Hypothalamus (tissue), 51 donors: ENCODE results near the gene ASIC2.

ENCODE experiments used
- DNase-seq, 51 donors: peaks; one replicate each; lab custom pipeline; 2025; lab: John Stamatoyannopoulos, UW

Gene ASIC2

DNA sequence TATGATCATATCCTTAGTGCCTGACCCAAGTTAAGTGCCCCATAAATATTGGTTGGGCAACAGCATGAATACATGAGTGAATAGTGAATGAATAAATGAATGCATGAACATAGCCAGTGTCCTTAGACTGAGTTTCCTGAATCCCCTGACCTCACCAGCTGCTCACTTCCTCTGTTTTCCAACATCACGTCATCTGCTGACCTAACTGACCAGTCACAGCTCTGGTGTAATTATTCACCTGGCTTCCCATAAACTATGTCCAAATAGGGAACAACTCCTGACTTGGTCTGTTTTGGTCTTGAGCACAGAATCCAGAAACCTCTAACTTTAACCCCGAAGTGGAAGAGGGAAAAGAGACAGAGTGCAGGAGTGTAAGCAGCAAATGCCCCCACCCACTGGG, 83.4 kb downstream of the ASIC2 start:
- no peak for DNase-seq

DNA sequence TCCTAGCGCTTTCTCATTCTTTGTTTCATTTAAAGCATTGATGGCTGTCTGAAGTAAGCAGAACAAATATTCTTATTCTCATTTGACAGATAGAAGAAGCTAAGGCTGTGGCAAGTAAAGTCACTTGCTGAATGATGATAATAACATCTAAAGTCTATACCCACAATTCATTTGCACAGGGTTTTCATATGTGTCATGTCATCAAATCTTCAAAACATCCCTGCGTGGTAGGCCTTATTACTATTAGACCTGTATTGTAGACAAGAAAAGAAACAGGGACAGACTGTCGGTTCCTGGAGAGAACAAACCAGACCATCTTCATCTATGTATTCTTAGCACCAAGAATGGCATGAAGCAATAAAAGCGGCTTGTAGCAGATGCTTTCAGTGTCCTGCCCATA, 85.9 kb downstream of the ASIC2 start:
- DNase-seq: no peak

GRCh38 chr17:33205552-33205951, 87.5 kb downstream of the ASIC2 start:
- no peak for DNase-seq

DNA sequence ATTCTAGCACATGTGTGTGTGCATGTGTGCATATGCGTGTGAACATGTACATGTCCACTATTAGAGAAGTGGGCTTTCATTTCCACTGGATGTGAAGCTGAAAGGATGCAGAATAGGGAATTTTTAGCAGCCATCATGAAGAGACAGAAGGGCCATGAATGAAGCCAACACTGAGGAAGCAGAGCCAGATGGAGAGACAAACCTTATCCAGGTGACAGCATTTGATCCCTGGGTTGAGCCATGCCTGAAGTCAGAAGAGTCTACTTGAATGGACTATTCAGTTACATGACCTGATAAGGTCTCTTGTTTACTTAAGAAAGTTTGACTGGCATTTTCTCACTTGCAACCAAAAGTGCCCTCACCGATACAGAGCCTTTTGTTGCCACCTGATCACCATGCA, 88.4 kb downstream of the ASIC2 start:
- no peak for DNase-seq

DNA sequence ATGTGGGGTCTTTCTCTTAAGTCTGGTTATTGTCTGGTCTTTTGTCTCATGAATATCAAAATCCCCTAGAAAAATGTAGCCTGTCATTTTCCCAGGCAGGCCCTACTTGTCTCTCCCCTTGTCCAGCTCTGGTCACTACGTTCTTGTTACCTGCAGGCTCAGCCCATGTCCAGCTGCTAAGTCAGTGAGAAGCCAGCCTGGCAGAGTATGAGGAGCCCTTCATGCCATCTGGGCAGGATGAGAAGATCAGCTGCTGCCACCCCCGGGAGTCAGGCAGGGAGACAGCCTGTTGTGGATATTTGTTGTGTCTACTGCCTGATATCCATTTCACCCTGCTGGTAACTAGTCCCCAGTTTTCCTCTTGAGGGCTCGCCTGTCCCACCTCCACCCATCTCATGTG, 88.9 kb downstream of the ASIC2 start:
- no peak for DNase-seq

GRCh38 chr17:33202796-33203495, 90.1 kb downstream of the ASIC2 start:
- DNase-seq: no peak

DNA sequence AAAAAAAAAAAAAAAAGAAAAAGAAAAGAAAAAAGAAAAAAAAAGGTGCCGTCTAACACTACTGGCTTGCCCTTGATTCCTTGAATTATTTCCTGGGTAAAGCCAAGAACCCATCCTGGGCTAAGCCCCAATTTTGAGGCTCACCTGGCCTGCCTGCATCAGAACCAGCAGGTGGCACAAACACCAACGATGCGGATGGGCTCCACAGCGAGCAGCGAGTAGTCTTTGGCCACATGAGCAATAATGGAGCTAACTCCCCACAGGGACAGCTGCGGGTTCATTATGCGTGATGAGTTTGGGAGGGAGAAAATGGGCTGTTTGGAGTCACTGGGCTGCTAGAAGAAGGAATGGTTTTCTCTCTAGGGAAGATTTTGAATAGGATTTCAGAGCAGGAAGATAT, 91.1 kb downstream of the ASIC2 start:
- DNase-seq: no peak

DNA sequence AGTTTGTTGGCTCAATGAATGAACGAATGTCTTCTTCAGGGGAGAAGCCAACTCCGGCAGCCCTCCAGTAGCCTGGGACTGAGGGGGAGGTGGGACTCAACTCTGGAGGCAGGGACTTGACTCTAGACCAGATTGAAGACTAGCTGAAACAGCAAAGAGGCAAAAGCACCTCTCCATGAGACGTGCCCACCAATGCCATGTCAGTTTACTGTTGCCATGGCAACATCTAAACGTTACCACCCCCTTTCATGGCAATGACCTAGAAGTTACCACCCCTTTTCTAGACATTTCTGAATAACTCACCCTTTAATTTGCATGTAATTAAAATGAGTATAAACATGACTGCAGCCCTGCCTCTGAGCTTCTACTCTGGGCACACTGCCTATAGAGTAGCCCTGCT, 91.8 kb downstream of the ASIC2 start:
- DNase-seq: no peak

- DNase-seq: no peak
Observed at GRCh38 chr17:33200587-33200986, 92.5 kb downstream of the ASIC2 start.

DNA sequence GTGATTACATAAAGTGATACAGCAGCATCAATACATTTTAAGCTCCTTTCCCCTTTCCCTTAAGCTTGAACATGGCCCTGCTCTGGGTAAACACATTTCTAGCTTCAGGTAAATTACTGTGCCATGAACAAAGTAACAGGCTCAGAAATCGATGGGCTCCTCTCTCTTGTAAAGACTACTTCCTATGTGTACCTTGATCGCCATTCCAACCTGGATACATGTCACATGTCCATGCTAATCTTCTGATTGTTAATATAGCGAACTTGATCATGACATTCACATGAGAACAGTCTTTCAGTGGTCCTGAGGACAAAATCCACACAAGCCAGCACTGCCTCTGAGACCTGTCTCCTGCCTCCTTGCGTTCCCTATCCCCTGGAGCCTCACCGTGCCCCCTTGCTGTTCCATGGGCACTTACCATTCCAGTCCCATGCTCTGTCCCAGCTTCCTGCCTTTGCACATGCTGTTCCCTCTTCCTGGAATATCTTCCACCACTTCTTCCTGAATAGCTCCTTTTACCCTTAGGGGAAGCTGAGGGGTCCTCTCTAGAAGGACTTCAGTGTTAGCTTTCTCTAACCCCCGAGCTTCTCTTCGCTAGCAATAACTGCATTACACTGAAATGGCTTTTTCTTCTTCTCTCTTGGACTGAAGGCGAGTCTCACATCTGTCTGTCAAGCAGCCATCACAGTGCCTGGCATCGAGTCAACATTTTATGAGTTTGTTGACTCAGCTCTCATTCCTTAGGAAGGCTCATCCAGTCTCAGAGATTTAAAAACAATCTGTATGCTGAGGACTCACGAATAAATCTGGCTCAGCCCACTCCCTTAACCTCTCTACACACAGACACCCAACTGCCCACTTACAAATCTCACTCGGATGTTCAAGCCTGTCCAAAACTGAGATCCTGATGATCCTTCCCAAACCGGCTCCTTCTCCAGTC, 93.3 kb downstream of the ASIC2 start:
- no peak for DNase-seq

- no peak for DNase-seq
Observed at GRCh38 chr17:33198954-33199353, 94.1 kb downstream of the ASIC2 start.

GRCh38 chr17:33197342-33197741, 95.8 kb downstream of the ASIC2 start:
- no peak for DNase-seq

GRCh38 chr17:33196883-33197282, 96.2 kb downstream of the ASIC2 start:
- no peak for DNase-seq

DNA sequence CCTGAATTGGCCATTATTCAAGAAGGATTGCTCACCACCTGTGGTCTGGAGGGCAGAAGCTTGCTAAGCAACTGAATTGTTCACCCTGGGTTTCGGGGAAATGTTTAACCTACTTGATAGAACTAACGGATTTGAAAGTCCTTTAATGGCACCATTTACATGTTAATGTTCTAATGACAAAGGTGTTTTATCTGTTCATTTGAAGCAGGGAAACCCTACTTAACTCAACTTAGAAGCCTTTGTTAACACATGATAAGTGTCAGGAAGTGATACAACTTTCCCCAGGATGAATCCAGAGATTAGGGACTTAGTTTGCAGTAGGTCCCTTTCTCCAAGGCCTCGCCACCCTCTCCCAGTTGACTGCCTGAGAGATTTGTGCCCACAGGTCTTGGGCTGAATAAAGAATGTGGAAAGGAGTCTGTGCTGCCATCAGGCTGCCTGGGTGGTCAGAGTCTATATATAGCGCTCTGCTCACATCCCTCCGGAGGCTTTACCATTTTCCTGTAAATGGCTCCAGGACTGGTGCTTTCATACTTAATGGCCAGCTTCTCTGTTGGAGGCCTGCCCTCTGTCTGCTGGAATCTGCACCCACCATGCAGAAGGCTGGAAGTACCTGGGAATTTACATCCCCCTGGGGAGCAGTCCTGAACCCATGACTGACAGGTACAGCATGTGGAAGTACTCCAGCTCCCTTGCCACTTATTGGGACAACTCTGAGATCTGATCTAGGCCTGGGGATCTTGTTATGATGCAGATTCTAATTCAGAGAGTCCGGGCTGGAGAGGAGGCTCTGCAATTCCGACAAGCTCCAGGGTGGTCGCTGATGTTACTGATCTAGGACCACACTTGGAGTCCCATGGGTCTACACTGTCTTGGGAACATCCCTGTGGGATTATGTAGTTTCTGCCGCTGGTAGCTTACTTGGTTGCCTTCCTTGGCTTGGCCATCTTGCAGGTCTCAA, 99.9 kb downstream of the ASIC2 start:
- DNase-seq: no peak

DNA sequence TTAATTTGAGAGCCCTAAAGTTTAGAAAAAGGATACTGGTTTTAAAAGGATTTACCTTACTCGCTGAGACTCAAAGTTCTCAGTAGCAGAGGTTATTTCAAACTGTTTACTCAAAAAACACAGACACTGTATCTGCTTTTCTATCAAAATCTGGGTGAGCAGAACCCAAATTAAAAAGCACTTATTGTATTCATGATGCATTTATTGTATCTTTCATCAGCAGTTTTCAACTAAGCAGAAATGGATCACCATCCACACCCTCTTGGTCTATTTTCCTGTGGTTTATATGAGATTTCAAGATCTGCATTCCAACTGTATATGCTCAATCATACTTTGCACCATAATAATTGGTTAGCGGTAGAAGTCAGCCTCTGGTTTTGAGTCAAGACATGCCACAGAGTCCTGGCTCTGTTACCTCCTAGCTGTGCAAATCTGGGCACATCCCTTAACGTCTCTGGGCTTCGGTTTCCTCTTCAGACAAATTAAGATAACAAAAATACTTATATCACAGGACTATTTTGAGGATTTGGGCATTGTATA, 109.5 kb downstream of the ASIC2 start:
- no peak for DNase-seq

DNA sequence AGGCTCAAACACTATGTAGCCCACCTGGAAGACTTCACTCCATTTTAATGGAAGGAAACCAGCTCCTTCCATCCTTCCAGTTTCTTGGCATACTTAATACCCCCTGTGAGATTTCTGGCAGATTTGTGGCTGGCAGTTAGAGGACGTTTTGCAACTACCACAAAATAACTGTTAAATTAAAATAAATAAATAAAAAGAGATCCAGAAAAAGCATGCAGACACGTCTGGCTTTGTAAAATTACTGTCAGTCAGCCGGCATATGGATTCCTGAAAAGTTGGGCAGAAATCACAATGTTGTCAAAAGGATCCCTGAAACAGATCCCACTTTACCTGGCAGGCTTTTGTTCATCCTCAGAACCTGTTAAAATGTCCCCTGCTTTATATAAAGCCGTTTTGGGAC, 113.9 kb downstream of the ASIC2 start:
- DNase-seq: no peak

DNA sequence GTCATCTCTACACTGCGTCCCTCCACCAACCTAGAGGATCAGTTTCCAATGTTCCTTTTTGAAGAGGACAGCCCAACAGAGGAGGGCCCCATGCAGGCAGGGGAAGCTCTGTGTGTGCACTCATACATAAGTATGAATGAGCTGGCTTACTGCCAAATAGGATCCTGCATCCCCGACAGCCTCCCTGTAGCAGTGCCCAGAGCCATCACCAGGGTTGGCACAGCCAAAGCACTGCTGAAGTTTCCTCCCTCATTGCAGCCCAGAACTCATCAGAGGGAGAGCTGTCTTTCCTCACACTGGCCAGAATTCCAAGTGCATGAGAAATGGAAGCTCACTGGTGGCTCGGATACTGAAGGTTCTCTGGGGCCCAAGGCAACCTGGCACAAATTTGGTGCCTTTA, 114.4 kb downstream of the ASIC2 start:
- DNase-seq: no peak

DNA sequence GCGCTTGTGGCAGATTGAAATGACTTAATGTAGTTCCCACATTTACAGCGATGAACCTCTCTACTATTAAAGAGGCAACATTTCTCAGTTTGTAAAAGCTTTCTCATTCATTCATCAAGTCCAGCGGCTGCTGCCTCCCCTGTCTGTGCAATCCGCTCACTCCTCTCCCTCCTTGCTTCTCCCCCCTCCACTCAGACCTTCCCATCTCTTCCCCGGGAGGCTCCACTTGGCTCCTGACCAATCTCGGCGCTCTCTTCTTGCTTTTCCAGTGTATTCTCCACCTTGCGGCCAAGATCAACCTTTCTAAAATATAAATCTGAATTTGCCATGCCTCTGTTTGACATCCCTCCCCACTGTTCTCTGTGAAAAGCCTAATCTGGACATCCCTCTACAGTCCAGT, 117.5 kb downstream of the ASIC2 start:
- peak in 1 of 51 donors; percentile 5 for DNase-seq

- DNase-seq: no peak
Observed at GRCh38 chr17:33171931-33172330, 121.2 kb downstream of the ASIC2 start.

DNA sequence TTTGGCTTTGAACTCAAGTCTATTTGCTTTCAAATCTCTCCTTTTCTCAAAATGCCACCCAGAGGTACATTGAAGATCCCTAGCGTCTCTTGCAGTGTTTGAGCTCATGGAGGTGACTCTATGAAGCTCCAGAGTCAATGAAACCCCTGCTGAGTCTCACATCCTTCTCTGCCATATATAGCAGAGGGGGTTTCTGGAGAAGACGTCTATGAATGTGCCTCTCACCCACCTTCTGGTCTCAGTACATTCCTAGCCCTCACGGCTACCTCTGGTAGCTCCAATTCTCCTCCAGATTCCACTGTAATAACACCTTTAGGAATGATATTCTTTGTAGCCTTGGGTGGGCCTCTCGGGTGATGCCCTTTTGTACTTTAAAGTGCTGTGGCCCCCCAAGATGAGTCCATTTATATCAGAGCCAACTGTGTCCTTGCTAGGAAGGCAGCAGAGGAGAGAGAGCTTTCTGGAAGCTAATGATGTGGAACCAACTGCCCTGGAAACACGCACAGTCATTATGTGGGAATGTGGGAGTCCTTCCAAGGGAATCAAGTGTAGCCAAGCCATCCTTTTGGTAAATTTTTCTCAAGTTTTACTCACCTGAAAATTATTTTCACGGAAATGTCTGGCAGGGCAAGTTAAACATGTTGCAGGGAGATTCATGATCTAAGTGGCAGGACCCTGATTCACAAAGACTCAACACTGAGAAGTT, 123.4 kb downstream of the ASIC2 start:
- no peak for DNase-seq
